Dermis microvascular lymphatic vessel endothelial cell (primary cell): ENCODE results near the gene SERPINB7. TPM values are rescaled to one million over a fixed set of nuclear protein-coding genes. Genes with fewer than 3 reads are reported as not detected.

Experiments
- DNase-seq, 2 donors: peaks; one replicate each; pipeline versions ENCODE4 v3.0.0 to v3.0.0-alpha.2; 2010; ENCODE audit warnings: low read depth in 2 of 2
- total RNA-seq: library from RNA; depleted of rRNA; stranded (reverse); fragments of >200 nt; gene quantifications from 2 replicates; pipeline ENCODE4 v1.2.1, GENCODE V29; 2014

The SERPINB7 gene
- total RNA-seq, 1 donor from 2014 or later = not detected

DNA sequence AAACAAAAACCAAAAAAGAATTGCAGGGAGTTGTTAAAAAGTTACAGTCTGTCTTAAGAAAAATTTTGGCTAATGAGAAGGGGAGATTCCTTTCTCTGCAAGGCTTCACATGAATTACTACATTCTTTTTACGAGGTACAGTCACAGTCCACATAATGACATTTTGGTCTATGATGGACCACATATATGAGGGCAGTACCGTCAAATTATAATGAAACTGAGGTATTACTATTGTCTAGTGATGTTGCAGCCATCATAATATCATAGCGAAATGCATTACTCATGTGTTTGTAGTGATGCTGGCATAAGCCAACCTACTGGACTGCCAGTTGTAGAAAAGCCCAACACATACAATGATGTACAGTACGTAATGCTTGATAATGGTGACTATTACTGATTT lies 12.5 kb downstream of the SERPINB7 start:
- no peak for DNase-seq

DNA sequence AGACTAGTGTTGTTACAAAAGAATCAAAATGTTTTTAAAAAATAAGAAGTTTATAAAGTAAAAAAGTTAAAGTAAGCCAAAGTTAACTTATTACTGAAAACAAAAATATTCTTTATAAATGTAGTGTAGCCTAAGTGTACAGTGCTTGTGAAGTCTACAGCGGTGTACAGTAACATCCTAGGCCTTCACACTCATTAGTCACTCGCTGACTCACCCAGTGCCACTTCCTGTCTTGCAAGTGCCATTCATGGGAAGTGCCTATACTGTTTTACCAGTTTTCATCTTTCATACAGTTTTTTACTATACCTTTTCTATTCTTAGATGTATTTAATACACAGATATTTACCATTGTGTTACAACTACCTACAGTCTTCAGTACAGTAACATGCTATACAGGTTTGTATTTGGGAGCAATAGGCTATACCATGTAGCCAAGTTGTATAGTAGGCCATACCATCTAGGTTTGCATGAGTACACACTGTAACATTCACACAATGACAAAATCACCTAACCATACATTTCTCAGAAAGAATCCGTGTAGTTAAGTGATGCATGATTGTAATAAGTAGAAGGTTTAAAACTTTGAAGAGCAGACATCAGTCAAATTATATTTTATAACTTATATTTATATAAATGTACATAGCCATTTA lies 13.4 kb downstream of the SERPINB7 start:
- DNase-seq = peak in 1 of 2 donors; percentile 78

DNA sequence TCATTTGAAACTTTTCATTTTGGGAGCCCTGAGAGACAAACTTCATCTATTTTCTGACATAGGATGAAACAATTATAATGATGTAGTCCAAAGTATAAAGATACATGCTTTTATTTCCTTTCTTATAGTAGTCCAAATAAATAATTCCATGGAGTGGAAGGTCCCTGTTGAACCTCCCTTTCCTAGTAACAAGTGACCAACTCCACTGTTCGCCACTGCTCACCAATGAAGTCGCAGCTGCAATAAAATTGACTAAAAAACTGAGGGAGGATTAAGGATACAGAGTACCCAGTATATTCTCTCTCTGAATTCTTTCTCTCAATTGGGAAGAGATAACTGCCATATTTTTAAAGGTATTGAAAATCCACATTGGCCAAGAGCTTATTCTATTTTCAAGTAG lies 14.1 kb downstream of the SERPINB7 start:
- no peak for DNase-seq

DNA sequence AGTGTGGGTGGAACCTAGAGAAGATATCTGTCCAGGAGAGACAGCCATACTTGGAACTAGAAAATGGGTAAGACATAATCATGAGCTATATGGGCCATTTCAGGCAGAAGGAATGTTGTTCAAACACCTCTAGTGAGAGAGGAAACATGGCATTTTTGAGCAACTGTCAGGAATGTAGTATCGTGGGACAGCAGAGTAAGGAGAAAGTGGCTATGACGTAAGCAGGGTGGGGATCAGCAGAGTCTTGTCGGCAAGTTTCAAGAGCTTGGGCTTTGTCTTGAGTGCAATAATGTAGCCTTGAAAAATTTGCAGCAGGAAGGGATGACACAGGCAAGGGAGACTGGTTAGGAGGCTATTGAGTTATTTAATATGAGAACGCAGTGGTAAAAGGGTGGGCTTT lies 20.4 kb downstream of the SERPINB7 start:
- no peak for DNase-seq

DNA sequence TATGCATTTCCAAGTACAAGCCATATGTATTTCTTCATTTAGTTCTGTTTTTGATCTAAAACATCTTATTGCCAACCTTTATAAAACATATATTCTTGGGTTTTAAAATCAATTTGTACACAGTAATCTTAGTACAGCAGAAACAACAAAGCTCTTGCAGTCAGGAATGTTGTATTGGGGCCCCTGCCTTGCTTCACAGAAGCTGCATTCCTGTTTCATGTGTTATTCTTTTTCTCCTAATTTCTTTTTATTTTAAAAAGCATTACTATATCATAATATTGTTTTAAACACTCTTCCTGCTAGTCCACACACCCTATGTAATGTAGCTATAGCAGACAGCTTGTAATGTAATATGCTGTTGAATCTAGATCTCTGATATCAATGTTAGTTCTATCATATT lies 24.0 kb downstream of the SERPINB7 start:
- no peak for DNase-seq

DNA sequence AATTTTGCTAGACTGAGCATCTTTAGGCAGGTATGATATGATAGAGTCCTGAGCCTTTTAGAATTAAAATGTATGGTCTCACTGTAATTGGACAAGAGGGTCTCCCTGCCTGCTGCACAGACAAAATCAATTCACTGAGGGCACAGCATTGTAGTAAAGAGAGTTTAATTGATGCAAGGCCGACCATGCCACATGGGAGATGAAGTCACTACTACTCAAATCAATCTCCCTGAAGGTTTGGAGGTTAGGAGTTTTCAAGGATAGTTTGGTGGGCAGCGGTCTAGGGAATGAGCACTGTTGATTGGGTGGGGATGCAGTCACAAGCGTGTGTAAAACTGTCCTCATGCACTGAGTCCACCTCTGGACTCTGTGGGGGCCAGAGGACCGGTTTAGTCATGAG lies 26.1 kb downstream of the SERPINB7 start:
- DNase-seq = no peak

DNA sequence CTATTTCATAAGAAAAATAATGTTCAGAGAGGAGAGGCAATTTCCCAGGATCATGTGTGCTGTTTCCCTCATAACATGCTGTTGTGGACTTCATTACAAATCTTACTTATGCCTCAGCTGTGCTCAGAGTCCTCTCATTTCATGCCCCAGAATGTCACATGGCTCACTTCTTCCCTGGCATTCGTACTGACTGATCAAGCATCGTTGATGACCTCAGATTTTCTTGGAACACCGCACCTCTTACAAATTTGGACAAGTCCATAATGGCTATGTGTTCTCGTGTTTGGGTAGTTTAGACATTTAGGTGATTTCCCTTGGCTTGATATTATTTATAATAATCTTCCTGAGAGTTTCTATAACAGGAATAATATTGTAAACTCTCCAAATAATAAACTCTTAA lies 32.9 kb downstream of the SERPINB7 start:
- DNase-seq = no peak

DNA sequence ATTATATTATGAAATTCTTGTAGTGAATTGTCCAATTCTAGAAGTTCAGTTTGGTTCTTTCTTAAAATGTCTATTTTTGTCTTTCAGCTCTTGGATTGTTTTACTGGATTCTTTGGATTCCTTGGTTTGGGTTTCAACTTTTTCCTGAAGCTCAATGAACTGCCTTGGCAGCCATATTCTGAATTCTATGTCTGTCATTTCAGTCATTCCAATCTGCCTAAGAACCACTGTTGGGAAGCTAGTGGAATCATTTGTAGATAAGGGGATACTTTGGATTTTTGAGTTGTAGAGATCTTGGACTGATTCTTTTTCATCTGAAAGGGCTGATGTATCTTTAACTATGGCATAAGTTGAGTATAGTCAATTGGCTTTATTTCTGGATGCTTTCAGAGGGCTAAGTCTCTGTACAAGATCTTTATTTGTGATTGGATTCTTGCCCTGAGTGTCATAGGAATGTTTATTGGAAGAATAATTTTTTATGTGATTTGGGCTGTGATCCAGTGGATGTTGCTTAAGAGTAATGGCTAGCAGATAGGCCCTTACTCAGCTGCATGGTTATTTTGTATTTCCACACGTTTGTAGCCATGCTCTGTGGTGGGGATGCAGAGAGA lies 42.3 kb downstream of the SERPINB7 start:
- DNase-seq = no peak

DNA sequence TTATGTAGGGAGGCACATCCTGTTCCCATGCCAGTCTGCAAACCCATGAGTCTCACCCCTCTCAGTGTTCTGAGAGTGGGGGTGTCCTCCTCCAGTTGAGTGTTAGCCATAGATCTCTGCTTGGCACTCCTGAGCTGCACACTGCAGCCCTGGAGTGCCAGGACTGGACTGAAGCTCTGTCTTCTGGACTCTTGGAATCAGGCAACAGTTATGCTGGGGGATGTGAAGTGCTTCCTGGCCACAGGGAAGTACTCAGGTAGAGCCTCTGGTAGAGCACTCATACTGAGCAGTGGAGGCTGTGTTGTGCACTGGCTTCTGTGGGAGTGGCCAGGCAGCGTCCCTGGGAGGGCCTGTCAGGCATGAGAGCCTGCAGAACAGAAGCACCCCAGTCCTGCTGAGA lies 43.0 kb downstream of the SERPINB7 start:
- no peak for DNase-seq

DNA sequence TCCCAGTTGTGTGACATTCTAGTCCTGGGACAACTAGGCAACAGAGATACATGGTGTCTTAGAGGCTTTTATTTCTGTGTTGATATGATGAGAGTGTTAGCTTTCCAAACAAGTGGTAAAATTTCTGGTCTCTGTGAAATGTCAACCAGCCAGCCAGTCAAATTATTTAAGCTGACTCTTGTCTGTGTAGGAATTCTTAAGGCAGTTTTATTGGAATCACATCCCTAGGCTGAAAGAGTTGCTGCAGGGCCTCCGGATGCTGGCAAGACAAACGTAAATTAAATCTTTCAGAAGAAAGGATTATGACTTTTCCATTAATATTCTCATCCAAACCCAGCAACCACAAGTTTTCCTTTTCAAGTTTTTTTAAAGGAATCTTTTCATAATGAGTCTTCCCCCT lies 44.6 kb downstream of the SERPINB7 start:
- DNase-seq = no peak

DNA sequence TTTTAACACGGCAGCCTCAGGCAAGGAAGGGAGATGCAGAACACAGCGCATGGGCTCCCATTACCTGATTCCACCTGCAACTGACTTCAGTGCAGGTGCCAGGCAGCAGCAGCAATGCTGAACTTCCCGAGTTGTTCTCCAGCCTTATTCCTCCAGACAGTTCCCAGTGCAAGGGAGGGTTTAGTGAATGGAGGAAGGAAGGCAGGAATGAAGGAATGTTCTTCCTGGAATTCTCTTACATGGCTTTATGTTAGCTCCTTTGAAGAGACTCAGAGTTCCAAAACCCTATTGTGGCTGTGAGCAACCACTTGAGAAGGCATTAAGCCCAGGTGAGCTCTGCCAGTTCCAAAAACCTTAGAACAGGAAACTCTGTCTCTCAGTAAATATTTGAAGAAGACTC lies 45.5 kb downstream of the SERPINB7 start:
- DNase-seq = no peak

DNA sequence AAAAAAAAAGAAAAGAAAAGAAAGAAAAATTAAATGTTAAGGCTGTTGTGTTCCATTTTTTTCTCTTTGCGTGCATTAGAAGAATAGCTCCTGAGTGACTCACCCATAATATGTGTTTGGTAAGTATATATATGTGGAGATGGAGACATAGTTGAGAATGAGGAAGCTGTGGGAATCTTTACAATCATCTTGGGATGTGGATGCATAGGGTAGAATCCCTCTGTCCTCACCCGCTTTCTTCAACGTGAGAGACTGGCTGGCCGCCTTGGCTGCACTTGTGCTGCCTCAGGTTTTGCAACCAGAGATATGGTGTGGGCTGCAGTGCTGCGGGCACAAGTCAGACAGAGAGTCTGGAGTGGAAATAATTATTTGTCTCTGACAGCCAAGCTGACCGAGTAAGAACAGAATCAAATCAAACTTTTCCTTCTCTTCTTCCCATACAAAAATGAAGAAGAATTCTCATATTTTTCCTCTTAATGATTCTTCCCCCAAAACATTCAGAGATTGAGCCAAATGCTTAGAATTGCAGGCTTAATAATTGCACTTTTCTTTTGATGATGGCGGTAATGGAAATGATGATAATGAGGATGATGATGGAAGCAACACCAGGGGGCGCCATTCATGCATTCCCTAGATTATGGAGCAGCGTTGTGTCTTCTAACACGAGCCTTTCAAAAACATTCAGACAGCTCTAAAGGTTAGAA lies 48.5 kb downstream of the SERPINB7 start:
- peak; percentile 3 to 42 for DNase-seq

DNA sequence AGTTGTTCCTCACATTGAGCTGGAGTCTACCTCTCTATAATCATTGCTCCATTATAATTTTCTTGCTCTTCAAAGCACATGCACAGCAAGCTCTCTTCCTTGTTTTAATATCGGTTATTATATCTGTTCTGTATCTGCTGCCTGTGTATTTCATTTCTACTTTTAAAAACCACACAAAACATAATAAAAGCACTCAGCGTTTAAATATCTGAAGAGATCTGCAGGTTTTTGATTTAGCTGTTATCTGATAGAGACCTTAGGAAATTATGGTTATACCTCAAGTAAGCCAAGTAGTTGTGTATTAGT lies 49.0 kb downstream of the SERPINB7 start:
- DNase-seq = no peak

DNA sequence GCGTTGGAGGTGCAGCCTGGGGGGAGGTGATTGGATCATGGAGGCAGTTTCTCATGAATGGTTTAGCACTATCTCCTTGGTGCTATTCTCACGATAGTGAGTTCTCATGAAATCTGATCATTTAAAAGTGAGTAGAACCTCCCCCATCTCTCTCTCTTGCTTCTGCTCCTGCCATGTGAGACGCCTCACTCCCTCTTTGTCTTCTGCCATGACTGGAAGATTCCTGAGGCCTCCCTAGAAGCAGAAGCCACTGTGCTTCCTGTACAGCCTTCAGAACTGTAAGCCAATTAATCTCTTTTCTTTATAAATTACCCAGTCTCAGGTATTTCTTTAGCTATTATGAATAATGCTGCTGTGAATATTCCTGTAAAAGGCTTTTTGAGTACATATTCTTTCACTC lies 52.9 kb downstream of the SERPINB7 start:
- DNase-seq = no peak

DNA sequence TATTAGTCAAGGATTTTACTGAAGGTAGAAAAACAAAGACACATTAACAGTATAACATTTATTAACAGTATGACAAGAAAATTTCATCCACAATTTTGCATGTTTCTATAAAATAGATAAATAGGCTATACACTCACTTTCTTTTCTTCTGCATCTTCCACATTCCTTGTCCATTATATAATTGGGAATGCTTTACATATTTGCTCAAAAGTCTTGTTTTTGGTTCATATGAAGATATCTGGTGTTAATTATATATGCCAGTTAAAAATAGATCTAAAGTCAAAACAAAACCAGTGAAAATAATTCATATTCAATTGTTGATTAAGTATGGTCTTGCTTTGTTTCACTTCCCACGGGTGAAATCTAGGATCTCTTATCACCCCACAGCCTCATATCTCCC lies 53.4 kb downstream of the SERPINB7 start:
- DNase-seq = no peak

DNA sequence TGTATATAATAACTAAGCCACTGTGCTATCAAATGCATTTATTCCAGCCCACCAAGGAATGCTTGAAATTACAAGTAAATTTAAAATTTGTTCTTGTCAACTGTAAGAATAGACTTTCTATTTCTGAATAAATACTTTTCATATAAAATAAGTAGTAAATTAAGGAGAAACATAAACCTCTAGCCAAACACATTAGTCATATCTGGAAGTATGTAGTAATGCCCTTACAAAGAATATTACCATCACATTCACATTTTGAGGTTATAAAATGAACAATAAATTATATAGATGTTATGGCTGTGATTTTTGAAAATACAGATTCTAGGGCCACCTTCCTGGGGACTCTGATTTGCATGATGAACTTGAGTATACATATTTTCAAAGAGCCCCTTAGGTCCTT lies 54.7 kb downstream of the SERPINB7 start:
- DNase-seq = no peak

DNA sequence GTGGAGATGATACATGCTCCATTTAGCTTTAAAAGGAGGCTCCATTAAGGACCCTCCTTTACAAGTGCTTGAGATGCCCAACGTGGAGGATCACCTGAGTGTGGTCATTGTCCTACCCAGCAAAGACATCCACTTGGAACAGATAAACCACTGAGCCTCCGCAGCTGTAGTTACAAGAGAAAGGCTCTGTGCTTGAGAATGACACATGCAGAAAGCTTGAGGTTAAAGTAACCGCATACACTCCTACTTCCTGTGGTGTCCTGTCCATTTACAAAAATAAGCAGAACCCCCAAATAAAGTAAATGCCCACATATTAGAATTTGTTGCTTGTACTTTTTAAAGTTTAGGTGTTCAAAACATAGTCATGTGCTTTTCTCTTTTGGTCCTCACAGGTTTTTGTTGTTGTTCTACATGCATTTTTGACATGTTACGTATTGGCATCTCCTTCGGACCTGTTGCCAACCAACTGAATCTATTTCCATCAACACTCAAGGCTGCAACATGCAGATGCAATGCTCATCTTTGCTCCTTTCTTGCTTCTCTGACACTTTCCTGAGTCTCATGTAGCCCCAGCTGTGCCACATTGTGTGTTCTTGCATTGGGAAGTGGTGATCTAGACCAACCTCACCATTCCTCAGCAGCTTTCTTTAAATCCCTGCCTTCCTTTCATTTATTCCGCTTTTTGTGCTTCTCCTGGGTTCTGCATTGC lies 56.0 kb downstream of the SERPINB7 start:
- DNase-seq = no peak

DNA sequence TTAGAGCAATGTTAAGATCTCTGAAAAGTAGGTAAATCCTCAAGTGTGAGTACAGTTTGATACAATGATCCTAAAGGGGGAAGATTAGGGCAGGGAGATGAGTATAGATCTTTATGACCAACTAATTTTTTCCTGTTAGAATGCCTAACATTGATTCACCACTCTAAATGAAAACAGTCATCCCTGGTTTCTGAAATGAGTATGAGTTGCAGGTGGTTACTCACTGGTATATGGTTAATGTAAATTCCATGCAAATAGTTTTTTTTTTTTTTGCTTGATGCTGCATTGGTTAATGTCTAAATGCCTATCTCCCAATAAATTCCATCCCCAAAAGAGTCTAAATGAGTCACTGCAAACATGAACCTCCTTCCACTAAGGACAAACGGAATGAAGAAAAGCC lies 57.3 kb downstream of the SERPINB7 start:
- DNase-seq = no peak

DNA sequence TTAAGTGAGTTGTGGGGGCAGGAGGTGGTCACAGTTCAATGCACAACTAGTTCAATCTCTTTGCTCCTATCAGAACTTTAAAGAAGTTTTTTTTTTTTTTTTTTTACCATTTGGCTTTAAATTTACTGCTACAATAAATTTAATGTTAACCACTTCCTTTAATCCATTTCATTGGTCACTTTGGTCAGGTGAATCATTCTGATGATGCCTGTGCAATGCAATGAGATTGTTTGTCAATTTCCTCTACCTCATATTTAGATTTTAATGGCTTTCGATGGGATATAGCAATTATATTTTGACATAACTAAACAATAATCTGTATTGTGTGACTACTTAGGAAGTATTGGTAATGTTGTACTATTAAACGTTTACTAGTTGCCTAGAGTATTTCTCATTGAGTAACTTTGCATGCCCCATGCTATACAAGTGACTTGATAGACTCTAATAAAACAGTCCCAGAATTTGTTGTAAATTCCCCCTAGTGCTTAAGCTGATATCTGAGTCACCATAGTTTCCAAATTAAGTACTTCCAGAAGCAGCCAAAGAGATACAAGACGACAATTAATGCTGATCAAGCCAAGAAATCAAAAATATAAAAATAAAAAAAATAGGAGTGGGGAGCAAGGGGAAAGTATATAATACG lies 59.4 kb downstream of the SERPINB7 start:
- no peak for DNase-seq

DNA sequence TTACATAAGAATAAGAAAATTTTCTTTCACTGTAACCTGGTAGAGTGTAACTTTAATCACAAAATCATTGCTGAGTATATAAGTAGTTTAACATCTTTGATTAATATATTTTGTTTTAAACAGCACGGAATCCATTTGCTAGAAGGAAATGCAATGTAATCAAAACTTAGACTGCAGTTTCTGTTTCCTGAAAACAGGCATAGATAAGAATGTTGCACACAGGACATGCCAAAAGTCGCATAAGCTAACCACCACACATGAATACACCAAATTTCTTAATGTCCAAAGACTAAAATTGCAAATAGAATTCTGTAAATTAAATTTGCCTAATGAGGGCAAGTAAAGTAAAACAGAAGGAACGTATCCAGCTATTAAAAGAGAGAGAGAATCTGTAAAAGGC lies 61.2 kb downstream of the SERPINB7 start:
- DNase-seq = no peak

DNA sequence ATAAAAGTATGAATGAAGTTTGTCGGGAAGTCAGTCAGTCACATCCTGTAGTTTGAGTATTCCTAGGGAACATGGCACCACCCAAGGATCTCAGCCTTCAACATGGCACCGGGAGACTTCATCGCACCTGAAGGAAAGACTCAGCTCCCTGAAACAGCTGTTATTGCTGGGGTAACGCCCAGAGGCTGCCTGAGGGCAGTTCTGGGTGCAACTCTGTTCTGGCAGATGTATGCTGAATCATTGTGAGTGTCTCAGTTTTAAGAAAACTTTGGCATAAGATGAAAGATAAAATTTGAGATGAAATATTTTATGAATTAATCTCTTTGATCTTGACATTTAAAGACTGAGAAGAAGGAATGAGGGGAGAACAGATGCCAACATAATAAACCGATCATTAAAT lies 62.4 kb downstream of the SERPINB7 start:
- DNase-seq = no peak

DNA sequence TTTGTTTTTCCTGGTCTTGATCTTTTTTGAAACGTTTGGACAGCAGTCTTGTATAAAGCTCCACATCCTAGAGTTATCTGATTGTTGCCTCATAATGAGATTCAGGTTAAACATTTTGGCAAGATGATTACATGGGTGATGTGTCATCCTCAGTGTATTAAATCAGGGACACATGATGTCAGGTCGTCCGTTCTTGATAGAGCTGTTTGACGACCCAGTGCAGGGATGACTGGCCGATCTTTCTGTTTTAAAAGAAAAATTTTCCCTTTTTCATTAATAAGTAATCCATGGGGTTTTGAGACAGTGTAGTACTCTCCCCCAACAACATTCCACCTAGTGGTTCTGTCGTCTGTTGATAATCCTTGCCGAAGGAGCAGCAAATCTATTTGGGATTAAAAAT lies 67.8 kb downstream of the SERPINB7 start:
- DNase-seq = no peak
